ENCODE measurements around the gene PHF14.

The PHF14 gene

DNA sequence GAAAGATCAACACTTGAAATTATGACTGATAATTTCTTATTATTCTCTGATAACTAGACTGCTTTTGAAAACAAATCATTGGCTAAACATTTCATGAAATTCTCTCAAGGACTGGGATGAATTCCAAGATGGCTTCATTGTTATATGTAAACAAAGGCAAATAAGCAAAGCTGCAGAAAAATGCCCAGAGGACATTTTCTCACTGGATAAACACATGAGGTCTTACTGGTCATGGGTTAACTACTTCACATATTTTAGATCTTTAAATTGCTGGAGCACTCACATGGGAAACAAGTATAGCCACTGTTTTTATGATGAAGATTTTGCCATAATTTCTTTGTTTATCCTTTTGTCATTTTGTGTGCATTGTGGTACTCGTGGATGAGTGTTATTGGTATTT, 239.1 kb downstream of the PHF14 start:
- DNase-seq, result no peak

GRCh38 chr7:11213266-11213665, 239.6 kb downstream of the PHF14 start:
- no peak for DNase-seq

DNA sequence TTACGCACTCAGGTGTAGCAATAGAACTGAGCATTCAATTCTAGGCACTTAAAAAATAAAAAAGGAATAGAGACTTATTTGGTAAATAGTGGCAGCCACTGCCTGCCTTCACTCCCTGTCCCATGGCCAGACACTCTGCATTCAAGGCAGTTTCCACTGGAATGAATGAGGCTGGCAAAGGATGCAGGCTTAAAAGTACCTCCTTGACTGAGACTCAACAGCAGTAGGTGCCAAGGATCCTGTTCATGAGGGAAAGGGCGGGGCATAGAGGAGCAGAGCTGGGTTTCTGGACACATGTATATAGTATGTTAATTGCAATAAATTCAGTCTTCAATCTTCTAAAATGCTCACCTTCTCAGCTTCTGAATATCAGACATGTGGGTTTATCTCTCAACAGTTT, 242.6 kb downstream of the PHF14 start:
- no peak for DNase-seq

- DNase-seq, result no peak
Measured at GRCh38 chr7:11217848-11218565, 244.3 kb downstream of the PHF14 start.
